Measurements from ENCODE around the gene FAM234A.
"Not testable (repeated sequence)": the region's sequence is repeated elsewhere in the genome, so short reads cannot be mapped to it uniquely, and the experiment has no call there.

Gene FAM234A

GRCh38 chr16:234468-235305 lies at the start of gene FAM234A:
TSS of gene FAM234A (plus strand) at chr16:234821. CDS start at chr16:254414, 19,593 bp downstream.
- peak; percentile 98 for DNase-seq

GRCh38 chr16:185213-185612 lies 49.4 kb upstream of the FAM234A start:
- no peak for DNase-seq

GRCh38 chr16:185691-186090 lies 48.9 kb upstream of the FAM234A start:
- DNase-seq = no peak

- no peak for DNase-seq
Observed at GRCh38 chr16:187330-187729, 47.3 kb upstream of the FAM234A start.

- no peak for DNase-seq
Observed at GRCh38 chr16:188674-189073, 45.9 kb upstream of the FAM234A start.

GRCh38 chr16:189604-190186 lies 44.9 kb upstream of the FAM234A start:
- no peak for DNase-seq

GRCh38 chr16:191831-192230 lies 42.8 kb upstream of the FAM234A start:
- no peak for DNase-seq

GRCh38 chr16:192686-193085 lies 41.9 kb upstream of the FAM234A start:
- DNase-seq = no peak

GRCh38 chr16:193441-193840 lies 41.2 kb upstream of the FAM234A start:
- no peak for DNase-seq

- no peak for DNase-seq
Observed at GRCh38 chr16:194516-194915, 40.1 kb upstream of the FAM234A start.

GRCh38 chr16:200388-200787 lies 34.2 kb upstream of the FAM234A start:
- no peak for DNase-seq

- no peak for DNase-seq
Observed at GRCh38 chr16:203246-203645, 31.4 kb upstream of the FAM234A start.

- DNase-seq = not testable (repeated sequence)
Observed at GRCh38 chr16:204046-204445, 30.6 kb upstream of the FAM234A start.

GRCh38 chr16:209359-209758 lies 25.3 kb upstream of the FAM234A start:
- not testable (repeated sequence) for DNase-seq

GRCh38 chr16:211631-212180 lies 22.9 kb upstream of the FAM234A start:
- not testable (repeated sequence) for DNase-seq

GRCh38 chr16:212999-213398 lies 21.6 kb upstream of the FAM234A start:
- no peak for DNase-seq

GRCh38 chr16:220021-220420 lies 14.6 kb upstream of the FAM234A start:
- DNase-seq = no peak

GRCh38 chr16:228151-228851 lies 6.3 kb upstream of the FAM234A start:
- no peak for DNase-seq

GRCh38 chr16:228852-229730 lies 5.5 kb upstream of the FAM234A start, which contains the start of gene LUC7L:
TSS of gene LUC7L (minus strand) at chr16:229449. CDS start at chr16:229339, 110 bp downstream.
- peak; percentile 98 for DNase-seq

GRCh38 chr16:229731-230281 lies 4.8 kb upstream of the FAM234A start:
- no peak for DNase-seq

GRCh38 chr16:230351-230750 lies 4.3 kb upstream of the FAM234A start:
- DNase-seq = not testable (repeated sequence)

- DNase-seq = no peak
Observed at GRCh38 chr16:230949-231348, 3.7 kb upstream of the FAM234A start.

Data from eye (tissue), 1 donor.